Cardiac fibroblast (primary cell): ENCODE results near the gene RAP2C.

ENCODE experiments used
- DNase-seq, 2 donors: peaks; one replicate each; pipeline versions ENCODE4 v3.0.0 to v3.0.0-alpha.2; 2010; ENCODE audit warnings: low read depth in 2 of 2
- H3K4me3 ChIP-seq, 2 donors: replicated peaks in 1 of 2; 1 replicate in 1 of 2; 2 replicates in 1 of 2; pipeline ENCODE4 v1.5.1; 2011; ENCODE audit warnings: low read depth in 2 of 2, low read length in 2 of 2, mild to moderate bottlenecking in 2 of 2, moderate library complexity in 1 of 2
- TF ChIP-seq, protein P1 (sequence below): IDR thresholded peaks from one replicate; pipeline ENCODE4 v1.5.1; 2011; ENCODE audit warnings: low read depth, mild to moderate bottlenecking, low read length, inconsistent platforms

The RAP2C gene

DNA sequence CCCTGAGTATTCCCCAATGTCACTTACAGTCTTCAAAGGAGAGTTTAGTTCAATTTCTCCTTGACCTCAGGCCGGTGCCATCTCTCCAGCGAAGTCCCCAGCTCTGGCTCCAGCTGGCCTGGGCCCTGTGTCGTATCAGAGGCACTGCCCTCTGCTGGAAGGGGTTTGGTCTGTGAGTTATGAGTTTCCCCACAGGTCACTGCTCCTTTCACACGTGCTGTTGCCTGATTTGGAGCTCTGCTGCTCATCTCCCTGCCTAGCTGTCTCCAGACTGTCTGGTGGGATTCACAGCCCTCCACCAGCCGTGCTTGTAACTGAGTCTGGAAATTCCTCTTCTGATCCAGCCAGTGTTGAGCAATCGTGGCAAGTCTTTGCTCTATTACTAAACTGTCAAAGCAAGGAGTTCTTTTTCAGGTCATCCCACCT lies at the start of gene RAP2C:
Gene RAP2C, minus strand, starts transcription at position 105 of the 426 bp plus-strand sequence. CDS start 2,179 bp downstream, outside the sequence.
- peak; percentile 68 to 76 for DNase-seq
- TF ChIP-seq, protein P1, sequence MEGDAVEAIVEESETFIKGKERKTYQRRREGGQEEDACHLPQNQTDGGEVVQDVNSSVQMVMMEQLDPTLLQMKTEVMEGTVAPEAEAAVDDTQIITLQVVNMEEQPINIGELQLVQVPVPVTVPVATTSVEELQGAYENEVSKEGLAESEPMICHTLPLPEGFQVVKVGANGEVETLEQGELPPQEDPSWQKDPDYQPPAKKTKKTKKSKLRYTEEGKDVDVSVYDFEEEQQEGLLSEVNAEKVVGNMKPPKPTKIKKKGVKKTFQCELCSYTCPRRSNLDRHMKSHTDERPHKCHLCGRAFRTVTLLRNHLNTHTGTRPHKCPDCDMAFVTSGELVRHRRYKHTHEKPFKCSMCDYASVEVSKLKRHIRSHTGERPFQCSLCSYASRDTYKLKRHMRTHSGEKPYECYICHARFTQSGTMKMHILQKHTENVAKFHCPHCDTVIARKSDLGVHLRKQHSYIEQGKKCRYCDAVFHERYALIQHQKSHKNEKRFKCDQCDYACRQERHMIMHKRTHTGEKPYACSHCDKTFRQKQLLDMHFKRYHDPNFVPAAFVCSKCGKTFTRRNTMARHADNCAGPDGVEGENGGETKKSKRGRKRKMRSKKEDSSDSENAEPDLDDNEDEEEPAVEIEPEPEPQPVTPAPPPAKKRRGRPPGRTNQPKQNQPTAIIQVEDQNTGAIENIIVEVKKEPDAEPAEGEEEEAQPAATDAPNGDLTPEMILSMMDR: peak; percentile 54
- H3K4me3 ChIP-seq: peak within 1 kb of the TSS; percentile 57 to 62

DNA sequence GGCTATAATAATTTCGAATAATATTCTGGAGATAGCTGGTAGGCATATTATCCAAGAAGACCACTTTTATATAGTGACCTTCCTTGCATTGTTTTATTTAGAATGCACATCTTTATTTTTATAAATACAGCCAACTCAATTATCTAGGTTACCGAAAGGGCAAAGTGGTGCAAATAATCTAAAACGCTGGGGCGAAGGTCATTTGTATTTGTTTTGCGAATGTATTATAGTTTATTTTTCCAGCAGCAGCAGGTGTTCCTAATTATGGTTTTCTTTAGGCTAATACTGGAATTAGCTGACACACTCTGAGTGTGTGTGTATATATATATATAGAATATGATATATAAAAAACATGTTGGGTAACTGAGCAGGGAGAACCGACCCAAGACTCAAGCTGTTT lies 48.1 kb upstream of the RAP2C start:
- no peak for DNase-seq
- TF ChIP-seq, protein P1: no peak
- H3K4me3 ChIP-seq: no peak overlapping the region

DNA sequence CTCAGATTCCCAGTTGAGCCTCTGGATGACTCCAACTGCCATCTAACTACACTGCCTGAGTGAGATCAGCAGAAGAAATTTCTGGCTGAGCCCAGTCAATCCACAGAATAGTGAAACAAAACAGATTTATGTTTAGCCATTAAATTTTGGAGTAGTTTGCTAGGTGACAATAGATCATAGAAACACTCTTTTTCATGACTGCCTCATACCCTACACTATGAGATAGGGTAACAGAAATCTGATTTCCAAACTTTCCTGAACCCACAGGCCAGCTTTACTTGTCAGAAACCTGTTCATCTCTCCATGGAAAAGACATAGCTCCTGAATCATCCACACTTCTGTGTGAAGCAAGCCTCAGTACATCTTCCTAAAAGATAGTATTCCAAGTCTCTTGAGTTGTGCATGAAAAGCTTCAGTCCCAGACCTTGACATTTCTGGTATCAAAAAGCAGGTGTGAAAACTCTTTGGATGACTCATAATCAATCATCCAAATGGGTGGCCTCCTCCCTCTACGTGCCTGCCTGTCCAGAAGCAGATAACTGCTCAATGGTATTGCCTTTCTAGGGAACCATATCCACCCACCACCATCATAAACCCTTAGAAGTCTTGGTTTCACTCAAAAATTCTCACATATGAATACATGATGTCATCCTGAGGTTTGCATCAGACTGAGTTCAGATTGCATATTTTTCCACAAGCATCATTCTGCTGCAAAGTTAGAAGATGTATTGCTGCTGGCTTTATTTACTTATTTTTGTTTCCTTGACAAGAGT lies 47.5 kb upstream of the RAP2C start:
- H3K4me3 ChIP-seq: no peak overlapping the region
- TF ChIP-seq, protein P1: no peak
- DNase-seq: peak; percentile 31 to 66

DNA sequence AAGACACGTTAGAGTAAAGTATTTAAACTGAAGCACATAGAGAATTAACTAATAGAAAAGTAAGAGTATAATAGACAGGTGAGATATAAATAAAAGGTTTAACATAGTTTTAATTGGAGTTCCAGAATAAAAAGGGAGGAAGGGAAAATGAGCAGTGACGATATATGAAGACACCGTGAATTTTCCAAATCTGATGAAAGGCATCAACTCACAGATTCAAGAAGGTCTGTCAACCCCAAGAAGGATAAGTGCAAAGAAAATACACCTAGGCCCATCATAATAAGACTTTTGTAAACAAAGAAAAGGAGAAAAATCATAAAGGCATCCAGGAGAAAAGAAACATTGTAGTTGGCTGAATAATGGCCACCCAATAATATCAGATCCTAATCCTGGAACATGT lies 43.9 kb upstream of the RAP2C start:
- H3K4me3 ChIP-seq: no peak overlapping the region
- no peak for DNase-seq
- TF ChIP-seq, protein P1: no peak

DNA sequence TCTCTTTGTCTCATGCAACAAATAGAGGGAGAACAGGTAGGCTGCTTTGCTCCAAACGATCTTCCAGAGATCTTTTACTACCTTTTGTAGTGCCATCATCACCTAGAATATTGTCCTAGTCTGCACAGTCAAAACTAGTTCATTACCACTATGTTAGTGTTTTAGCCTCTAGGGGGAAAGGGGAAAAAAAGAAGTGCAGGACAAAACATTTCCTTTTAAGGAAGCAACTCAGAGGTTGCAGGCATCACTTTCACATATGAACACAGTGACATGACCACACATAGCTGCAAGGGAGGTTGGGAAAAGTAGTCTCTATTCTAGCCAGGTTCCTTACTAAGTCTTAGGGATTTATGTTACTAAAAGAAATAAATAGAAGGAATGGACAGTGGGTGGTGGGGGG lies 39.3 kb upstream of the RAP2C start:
- TF ChIP-seq, protein P1: no peak
- H3K4me3 ChIP-seq: no peak overlapping the region
- DNase-seq: no peak

DNA sequence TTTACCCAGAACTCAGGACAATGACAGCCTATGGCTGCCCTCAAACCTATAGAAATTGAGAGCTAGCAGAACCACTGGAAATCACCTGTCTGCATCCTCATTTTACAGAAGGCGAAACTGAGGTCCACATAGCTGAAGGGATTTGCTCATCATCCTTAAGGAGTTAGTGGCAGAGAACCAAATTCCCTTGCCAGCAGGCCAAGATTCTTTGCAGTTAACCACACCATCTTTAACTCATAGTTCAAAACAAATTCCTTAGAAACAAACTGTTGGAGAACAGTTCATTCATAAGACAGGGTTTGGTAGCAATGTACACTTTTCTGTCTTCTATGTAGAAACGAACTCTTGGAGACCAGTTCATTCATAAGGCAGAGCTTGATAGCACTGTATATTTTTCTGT lies 37.9 kb upstream of the RAP2C start:
- H3K4me3 ChIP-seq: no peak overlapping the region
- TF ChIP-seq, protein P1: no peak
- DNase-seq: peak; percentile 2 to 29
